Measurements from ENCODE around the gene PDZD4.
A peak's percentile ranks its signal among the peaks of the same experiment; 100 is the strongest.

The PDZD4 gene

DNA sequence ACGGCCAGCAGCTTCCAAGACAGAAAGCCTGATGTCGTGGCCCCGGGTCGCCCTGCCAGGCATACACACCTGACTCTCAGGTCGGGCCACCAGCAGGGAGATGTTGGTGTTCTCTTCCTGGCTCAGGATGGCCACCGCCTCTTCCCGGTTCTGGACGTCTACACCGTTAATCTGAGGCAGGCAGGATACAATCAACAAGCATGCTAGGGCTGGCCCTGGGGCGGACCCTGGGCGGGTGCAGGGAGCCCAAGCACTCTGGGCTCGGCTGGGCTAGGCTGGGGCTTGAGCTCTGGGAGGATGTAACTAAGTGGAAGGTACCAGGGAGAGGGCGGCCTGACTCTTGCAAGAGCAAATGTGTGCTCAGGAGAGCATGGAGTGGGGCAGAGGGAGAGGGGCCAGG is 24.9 kb downstream of the PDZD4 start:
- DNase-seq (ENCODE audit: low spot score), result no peak

DNA sequence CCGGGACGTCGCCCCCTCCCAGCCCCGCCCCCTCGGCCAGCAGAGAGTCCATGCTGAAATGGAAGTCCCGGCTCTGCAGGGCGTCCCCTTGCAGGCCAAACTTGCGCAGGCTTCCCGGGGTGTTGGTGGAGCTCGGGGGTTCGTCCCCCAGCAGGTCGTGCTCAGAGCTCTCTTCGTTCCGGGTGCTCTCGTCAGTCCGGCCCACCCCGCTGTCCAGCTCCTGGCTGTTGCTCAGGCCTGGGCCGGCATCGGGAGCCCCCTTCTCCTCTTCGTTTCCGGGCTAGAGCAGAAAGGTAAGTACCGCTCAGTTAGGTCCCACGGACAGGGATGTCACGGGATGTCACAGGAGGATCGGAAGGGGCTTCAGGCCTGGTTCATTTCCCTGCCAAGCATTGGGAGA is 25.7 kb downstream of the PDZD4 start:
- DNase-seq (ENCODE audit: low spot score), result no peak

DNA sequence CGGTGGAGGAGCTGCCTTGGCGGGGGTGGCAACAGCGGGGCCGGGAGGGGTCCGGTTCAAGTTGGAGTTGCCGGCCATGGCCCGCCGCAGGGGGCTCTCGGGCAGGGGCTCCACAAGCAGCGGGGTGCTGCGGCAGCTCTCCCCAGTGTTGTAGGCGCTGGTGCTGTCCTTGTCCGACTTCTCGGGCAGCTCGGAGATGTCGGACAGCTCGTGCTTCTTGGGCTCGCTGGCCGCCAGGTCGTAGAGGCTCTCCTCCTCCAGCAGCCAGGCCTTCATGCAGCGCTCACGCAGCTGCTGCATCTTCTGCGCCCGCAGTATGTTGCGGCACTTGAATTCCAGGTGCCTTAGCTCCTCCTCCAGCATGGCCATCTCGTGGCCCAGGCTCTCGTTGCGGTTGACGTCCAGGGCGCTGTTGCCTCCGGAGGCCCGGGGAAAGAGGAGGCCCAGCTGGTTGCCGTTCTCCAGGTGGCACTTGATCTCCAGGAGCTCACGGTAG is 26.2 kb downstream of the PDZD4 start:
- no peak for DNase-seq (ENCODE audit: low spot score)

DNA sequence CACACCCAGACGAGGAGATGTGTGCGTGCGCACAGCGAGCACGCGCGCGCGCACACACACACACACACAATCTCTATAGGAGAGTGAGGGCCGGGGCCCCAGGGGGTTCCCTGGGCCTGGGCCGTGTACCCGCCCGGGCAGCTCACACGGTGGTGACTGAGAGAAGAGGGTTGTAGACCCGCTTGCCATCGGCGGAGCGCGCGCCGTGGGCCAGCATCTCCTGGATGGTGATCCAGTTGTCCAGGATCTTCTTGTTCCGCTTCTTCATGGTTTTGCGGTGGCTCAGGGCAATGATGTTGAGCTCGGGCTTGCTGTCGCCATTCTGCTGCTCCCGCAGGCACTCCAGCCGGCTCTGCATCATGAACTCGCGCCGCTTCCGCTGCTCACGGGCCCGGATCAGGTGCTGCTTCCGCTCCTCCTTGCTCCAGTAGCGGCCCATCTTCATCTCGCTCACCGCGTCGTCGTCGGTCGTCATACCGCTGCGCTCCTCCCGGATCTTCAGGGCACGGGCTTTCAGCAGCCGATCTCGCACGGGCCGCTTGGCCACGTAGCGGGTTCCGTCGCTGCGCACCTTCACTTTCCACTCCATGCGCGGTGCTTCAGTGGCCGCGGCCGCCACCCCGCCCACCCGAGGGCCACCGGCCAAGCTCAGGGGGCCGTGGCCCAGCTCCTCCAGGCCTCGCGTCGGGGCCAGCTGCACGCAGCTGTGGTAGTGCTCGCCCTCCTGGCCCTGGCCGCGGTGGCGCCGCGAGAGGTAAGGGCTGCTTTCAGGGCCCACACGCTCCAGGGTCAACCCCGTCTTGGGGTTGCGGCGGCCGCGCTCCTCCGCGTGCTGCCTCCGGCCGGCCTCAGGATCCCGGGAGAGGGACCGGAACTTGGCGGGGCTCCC is 26.9 kb downstream of the PDZD4 start:
- no peak for DNase-seq (ENCODE audit: low spot score)

GRCh38 chrX:153802513-153803045 is 27.8 kb downstream of the PDZD4 start:
- DNase-seq (ENCODE audit: low spot score), result no peak

DNA sequence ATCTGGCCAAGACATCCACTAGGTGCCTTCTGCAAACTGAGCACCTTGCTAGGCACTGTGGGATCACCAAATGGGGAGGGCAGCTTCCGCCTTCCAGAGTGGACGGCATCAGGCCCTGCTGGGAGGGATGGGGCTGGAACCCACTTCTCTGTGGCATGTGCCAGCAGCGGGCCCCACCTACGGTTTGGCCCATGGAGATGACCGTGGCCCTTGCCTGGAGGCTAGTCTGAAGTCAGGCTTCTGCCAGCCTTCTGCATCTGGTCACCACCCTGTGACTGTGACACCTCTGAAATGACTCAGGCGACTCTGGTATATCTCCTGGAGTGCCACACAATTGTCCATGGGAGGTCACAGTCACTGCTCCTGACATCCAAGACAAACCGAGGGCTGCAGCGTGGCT is 28.7 kb downstream of the PDZD4 start:
- DNase-seq (ENCODE audit: low spot score), result no peak

DNA sequence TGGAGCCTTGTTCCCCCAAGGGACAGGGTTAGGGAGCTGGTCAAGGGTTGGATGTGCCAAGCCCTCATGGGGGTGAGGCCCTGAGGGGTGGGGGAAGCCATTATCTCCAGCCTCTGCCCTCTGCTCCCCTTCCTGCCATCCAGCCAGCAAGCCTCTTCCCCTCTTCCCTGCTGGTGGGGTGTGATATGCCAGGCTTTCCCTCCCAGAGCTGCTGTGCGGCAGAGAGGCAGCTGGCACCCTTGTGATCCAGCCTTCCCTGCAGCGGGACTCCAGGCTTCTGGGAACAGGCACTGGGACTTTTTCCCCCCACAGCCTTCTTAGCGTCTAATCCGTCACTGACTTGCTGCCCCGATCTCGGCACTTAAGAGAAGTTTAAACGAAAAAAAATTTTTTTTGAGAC is 29.6 kb downstream of the PDZD4 start:
- DNase-seq (ENCODE audit: low spot score), result no peak

DNA sequence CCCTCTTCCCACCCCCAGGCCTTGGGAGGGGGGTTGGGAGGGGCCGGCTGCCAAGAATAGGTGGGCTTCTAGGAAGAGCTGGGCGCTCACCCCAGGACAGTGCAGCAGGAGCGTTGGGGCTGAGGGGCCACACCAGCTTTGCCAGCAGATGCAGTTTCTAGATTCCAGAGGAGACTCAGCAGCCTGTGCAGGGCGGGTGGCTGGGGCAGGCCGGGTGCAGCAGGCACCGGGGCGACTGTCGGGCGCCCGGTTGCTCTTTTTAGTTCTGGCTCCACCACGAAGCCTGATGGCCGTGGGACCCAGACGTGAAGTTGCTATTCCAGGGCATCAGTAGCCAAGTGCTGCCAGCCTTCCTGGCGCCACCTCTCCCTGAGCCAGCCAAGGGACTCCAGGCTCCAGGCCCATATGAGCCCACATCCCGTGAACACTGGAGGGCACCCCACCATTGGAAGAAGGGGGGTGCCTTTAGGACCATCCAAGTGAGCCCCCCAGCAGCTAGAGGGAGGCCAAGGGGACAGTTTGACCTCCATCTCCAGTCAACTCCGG is 30.1 kb downstream of the PDZD4 start:
- DNase-seq (ENCODE audit: low spot score), result no peak

DNA sequence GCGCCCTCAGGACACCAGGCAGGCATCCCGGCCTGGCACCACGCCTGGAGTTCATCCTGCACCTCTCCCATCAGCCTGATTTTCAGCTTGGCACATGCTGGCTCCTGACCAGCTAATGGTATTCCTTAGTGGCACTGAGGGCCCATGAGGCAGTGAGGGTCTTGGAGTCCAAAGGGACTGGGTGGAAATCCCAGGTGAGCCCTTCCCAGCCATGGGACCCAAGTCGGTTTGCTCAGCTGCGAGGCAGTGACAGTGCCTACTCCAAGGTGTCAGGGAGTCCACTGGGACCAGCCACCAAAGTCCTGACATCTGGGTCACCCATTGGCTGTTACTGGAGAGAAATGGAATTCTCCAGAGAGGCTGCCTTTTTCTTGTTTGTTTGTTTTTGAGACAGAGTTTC is 31.0 kb downstream of the PDZD4 start:
- DNase-seq (ENCODE audit: low spot score), result no peak

GRCh38 chrX:153797415-153798015 is 32.8 kb downstream of the PDZD4 start:
- DNase-seq (ENCODE audit: low spot score), result no peak

- no peak for DNase-seq (ENCODE audit: low spot score)
These were observed 35.2 kb downstream of the PDZD4 start for GRCh38 chrX:153794897-153795816.

DNA sequence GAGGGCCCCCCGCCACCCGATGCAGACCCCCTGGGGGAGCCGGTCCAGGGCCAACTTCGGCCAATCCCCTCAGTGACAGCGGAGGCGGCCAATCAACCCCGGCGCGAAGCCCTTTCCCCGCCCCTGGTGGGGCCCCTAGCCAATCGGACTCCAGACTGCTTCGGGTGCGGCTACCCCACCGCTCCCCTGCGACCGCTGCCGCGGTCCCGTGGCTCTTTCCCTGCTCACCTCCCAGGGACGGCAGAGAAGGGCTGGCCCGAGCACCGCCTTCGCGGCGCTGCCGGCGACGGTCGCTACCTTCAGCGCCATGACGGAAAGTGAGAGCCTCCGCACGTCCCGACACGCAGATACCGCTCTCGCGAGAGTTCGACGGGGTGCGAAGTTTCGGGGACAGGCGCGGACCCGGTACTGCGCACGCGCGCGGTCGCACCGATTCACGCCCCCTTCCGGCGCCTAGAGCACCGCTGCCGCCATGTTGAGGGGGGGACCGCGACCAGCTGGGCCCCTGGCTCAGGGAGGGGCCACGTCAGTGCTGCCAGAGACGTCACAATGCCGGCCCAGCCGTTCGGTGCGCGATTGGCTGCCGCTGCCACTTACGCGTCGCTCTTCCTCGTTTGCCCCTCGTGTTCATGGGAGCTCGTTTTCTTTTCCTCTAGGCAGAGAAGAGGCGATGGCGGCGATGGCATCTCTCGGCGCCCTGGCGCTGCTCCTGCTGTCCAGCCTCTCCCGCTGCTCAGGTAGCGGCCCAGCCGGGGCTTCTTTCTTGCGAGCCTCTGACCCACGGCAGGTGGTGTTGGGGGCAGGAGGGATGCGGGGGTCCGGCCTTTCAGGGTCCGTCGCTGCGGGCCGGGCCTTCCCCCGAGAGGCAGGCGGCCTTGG is 36.1 kb downstream of the PDZD4 start, which contains the start of the genes IDH3G and SSR4:
Gene IDH3G (minus strand): TSS at position 358 of the 879 bp plus-strand sequence. CDS start 49 bp downstream, at position 309.
Gene SSR4 (plus strand): TSS at position 651 of the 879 bp plus-strand sequence. CDS start 20 bp downstream, at position 671.
- peak; percentile 94 for DNase-seq (ENCODE audit: low spot score)

GRCh38 chrX:153793291-153793690 is 37.1 kb downstream of the PDZD4 start:
- no peak for DNase-seq (ENCODE audit: low spot score)

GRCh38 chrX:153792368-153792767 is 38.0 kb downstream of the PDZD4 start:
- DNase-seq (ENCODE audit: low spot score), result no peak

DNA sequence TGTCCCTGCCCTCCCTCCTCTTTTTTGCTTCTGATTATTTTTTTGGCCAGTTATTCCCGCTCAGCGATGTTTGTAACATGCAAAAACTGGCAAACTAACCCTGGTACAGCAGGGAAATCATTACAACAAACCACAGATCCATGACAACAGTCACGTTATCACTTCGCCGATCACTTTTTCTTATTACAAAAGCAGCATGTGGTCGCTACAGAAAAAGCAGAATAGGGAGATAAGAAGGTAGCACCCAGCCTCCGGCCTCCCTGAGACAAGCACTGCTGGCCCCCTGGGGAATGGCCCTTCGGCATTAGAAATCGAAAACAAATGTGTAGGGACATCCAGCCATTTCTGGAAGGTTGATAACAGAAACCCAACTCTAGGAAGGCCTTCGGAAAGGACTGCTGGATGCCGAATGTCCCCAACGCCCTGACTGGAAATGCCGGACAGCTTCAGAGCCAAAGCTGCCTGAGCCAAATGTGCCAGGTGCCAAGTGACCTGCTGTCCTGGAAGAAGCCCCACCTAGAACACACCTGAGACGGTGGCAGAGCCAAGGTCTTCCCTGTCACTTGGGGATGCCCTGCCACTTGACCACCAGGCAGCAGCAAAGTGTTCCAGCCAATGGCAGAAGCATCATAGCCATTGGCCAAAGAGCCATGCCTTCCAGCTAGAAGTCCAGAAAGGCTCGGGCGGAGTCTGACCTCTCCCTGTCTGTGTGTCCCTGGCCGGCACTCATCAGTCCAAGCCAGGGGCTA is 39.1 kb downstream of the PDZD4 start:
- DNase-seq (ENCODE audit: low spot score), result no peak

DNA sequence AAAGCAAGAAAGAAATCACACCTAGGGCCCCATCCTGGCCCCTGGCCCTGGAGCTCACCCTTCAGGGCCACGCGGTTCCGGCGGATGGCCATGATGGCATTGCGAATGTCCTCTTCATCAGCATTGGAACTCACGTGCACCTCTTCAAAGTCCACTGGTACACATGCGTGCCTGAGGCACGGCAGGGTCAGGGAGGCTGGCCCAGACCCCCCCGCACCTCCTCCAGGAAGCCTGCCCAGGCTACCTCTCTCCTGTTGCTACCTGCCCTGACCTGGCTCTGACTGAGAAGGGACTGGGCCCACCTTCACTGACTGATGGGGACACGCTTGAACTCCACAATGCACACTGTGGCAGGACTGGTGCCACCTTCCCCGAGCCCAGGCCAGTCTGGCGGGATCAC is 40.7 kb downstream of the PDZD4 start:
- no peak for DNase-seq (ENCODE audit: low spot score)

GRCh38 chrX:153786669-153787068 is 43.7 kb downstream of the PDZD4 start:
- DNase-seq (ENCODE audit: low spot score), result no peak

DNA sequence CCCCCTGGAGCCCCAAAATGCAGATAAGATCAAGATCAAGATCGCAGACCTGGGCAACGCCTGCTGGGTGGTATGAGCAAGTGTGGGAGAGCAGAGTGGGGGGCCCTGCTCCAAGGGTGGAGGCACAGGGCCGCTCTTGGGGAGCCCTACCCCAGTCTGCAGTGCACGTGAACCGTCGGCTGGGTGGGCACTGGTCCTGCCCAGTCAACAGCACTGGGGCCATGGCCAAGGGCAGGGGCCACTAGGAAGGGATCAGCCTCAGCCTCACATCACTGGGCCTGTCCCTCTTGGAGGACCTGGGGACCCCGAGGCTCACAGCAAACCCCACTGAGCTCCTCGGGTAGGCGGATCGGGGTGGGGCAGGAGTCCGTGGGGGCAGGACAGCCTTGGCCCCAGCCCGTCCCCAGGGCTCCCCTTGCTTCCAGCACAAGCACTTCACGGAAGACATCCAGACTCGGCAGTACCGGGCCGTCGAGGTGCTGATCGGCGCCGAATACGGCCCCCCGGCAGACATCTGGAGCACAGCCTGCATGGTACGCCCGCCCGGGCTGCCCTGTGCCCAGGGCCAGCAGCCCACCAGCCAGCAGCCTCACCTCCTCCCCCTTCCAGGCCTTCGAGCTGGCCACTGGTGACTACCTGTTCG is 45.9 kb downstream of the PDZD4 start:
- DNase-seq (ENCODE audit: low spot score), result no peak

DNA sequence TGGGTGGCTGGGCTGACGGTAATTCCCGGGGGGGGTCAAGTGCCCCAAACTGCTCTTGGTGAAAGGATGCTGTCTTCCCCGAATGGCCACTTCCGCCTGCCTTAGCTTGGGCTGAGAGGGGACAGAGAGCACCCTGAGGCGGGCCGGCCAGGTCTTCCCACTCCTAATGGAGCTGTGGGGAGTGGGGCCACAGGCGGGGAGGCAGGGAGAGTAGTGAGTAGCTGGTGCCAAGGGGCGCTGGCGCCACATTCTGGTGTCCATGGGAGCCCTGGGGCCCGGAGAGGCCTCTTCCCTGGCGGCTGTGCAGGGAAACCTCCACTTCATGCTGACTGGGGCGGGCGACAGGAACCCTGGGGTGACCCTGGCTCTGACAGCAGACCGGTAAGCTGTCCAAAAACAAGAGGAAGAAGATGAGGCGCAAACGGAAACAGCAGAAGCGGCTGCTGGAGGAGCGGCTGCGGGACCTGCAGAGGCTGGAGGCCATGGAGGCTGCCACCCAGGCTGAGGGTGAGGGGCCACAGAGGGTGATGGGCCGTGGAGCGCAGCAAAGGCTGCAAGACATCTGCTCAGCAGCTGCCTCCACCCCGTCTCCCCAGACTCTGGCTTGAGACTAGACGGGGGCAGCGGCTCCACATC is 46.8 kb downstream of the PDZD4 start:
- no peak for DNase-seq (ENCODE audit: low spot score)
